ENCODE measurements around the gene NCOA6.
"Not testable (repeated sequence)": the region's sequence is repeated elsewhere in the genome, so short reads cannot be mapped to it uniquely, and the experiment has no call there.

DNA sequence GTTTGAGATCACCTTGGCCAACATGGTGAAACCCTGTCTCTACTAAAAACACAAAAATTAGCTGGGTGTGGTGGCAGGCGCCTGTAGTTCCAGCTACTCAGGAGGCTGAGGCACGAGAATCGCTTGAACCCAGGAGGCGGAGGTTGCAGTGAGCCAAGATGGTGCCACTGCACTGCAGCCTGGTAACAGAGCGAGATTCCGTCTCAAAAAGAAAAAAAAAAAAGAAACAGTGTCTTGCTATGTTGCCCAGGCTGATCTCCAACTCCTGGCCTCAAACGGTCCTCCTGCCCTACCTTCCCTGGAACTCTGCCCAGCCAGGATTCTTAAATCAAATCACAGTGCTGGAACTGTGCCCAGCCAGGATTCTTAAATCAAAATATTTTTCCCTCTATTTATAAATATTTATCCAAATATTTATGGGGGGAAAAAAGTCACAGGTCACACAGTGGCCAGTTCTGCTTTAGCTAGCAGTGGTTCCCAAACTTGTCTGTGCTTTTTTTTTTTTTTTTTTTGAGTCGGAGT is 17.4 kb downstream of the NCOA6 start:
- TF ChIP-seq, protein P1, sequence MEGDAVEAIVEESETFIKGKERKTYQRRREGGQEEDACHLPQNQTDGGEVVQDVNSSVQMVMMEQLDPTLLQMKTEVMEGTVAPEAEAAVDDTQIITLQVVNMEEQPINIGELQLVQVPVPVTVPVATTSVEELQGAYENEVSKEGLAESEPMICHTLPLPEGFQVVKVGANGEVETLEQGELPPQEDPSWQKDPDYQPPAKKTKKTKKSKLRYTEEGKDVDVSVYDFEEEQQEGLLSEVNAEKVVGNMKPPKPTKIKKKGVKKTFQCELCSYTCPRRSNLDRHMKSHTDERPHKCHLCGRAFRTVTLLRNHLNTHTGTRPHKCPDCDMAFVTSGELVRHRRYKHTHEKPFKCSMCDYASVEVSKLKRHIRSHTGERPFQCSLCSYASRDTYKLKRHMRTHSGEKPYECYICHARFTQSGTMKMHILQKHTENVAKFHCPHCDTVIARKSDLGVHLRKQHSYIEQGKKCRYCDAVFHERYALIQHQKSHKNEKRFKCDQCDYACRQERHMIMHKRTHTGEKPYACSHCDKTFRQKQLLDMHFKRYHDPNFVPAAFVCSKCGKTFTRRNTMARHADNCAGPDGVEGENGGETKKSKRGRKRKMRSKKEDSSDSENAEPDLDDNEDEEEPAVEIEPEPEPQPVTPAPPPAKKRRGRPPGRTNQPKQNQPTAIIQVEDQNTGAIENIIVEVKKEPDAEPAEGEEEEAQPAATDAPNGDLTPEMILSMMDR (conservative IDR thresholded peaks at IDR 0.05; ENCODE audit: low read length), result not testable (repeated sequence)
- TF ChIP-seq EZH2phosphoT487 (IDR thresholded peaks at IDR 0.05; ENCODE audit: borderline replicate concordance, low read depth, low read length), result not testable (repeated sequence)

Measured in OCI-LY7 (cell line).